SK-N-SH treated with all-trans-retinoic acid at 6 μM for 48 hours (cell line): Measurements from ENCODE around the gene PPP6C.

Experiments
- ATAC-seq: fragments of 200-7000 bp; cut with Tn5 transposase; 3 replicates; pipeline ENCODE4 v1.9.1; 2020; ENCODE audit warnings: mild to moderate bottlenecking, moderate library complexity
- ARNTL ChIP-seq: fragments of 450-650 bp; formaldehyde crosslinking; IDR thresholded peaks from 2 replicates; pipeline ENCODE4 v1.5.0; 2020; ENCODE audit warnings: low read depth, mild to moderate bottlenecking, moderate library complexity, borderline replicate concordance
- BACH2 ChIP-seq: fragments of 250-450 bp; sonication (Bioruptor Pico); IDR thresholded peaks from 2 replicates; pipeline ENCODE4 v1.9.0; 2021; ENCODE audit warnings: mild to moderate bottlenecking, borderline replicate concordance
- CREB5 ChIP-seq: fragments of 250-450 bp; sonication (Bioruptor Pico); IDR thresholded peaks from 2 replicates; pipeline ENCODE4 v1.5.1; 2020; ENCODE audit warnings: low read depth, mild to moderate bottlenecking, moderate library complexity
- CSDC2 ChIP-seq: fragments of 250-450 bp; sonication (Bioruptor Pico); IDR thresholded peaks from 2 replicates; pipeline ENCODE4 v1.5.0; 2020; ENCODE audit warnings: mild to moderate bottlenecking, moderate library complexity
- ISL1 ChIP-seq: fragments of 250-450 bp; sonication (Bioruptor Pico); IDR thresholded peaks from 2 replicates; pipeline ENCODE4 v2.1.2; 2022; ENCODE audit warnings: mild to moderate bottlenecking, moderate library complexity
- OSR1 ChIP-seq: fragments of 250-450 bp; sonication (Bioruptor Pico); IDR thresholded peaks from 2 replicates; pipeline ENCODE4 v1.8.0; 2022; ENCODE audit warnings: moderate library complexity, mild to moderate bottlenecking, inconsistent platforms
- PATZ1 ChIP-seq: fragments of 250-450 bp; sonication (Bioruptor Pico); IDR thresholded peaks from 2 replicates; pipeline ENCODE4 v1.8.0; 2020; ENCODE audit warnings: mild to moderate bottlenecking, moderate library complexity, borderline replicate concordance
- POU6F1 ChIP-seq: fragments of 250-450 bp; sonication (Bioruptor Pico); IDR thresholded peaks from 2 replicates; pipeline ENCODE4 v1.8.0; 2021; ENCODE audit warnings: low read depth, mild to moderate bottlenecking, moderate library complexity, borderline replicate concordance
- SNAI2 ChIP-seq: fragments of 250-450 bp; sonication (Bioruptor Pico); IDR thresholded peaks from 2 replicates; pipeline ENCODE4 v1.5.0; 2020; ENCODE audit warnings: mild to moderate bottlenecking, moderate library complexity
- TCF4 ChIP-seq: fragments of 250-450 bp; sonication (Bioruptor Pico); IDR thresholded peaks from 2 replicates; pipeline ENCODE4 v1.8.0; 2021; ENCODE audit warnings: mild to moderate bottlenecking, moderate library complexity, borderline replicate concordance
- TOX ChIP-seq: fragments of 250-450 bp; sonication (Bioruptor Pico); IDR thresholded peaks from 2 replicates; pipeline ENCODE4 v1.8.0; 2021; ENCODE audit warnings: mild to moderate bottlenecking, moderate library complexity, borderline replicate concordance
- ZC3H10 ChIP-seq: fragments of 250-450 bp; sonication (Bioruptor Pico); IDR thresholded peaks from 2 replicates; pipeline ENCODE4 v1.5.1; 2021; ENCODE audit warnings: mild to moderate bottlenecking, moderate library complexity
- ZFP3 ChIP-seq: fragments of 250-450 bp; sonication (Bioruptor Pico); IDR thresholded peaks from 2 replicates; pipeline ENCODE4 v1.5.0; 2020; ENCODE audit warnings: mild to moderate bottlenecking, moderate library complexity
- ZFP30 ChIP-seq: fragments of 450-650 bp; formaldehyde crosslinking; IDR thresholded peaks from 2 replicates; pipeline ENCODE4 v1.5.0; 2022; ENCODE audit warnings: mild to moderate bottlenecking, moderate library complexity
- ZNF565 ChIP-seq: fragments of 450-650 bp; formaldehyde crosslinking; conservative IDR thresholded peaks from 2 replicates; pipeline ENCODE4 v1.5.0; 2020; ENCODE audit warnings: low read depth, mild to moderate bottlenecking, moderate library complexity
- ZNF70 ChIP-seq: fragments of 450-650 bp; formaldehyde crosslinking; IDR thresholded peaks from 2 replicates; pipeline ENCODE4 v1.5.0; 2020; ENCODE audit warnings: mild to moderate bottlenecking, moderate library complexity
- ZNF8 ChIP-seq: fragments of 450-650 bp; formaldehyde crosslinking; IDR thresholded peaks from 2 replicates; pipeline ENCODE4 v1.5.0; 2020; ENCODE audit warnings: mild to moderate bottlenecking, moderate library complexity
- TF ChIP-seq, protein P1 (sequence below): fragments of 250-450 bp; sonication (Bioruptor Pico); IDR thresholded peaks from 2 replicates; pipeline ENCODE4 v1.5.0; 2020; ENCODE audit warnings: mild to moderate bottlenecking, moderate library complexity
- TF ChIP-seq, protein P2 (sequence below): fragments of 250-450 bp; sonication (Bioruptor Pico); IDR thresholded peaks from 2 replicates; pipeline ENCODE4 v1.5.1; 2021; ENCODE audit warnings: mild to moderate bottlenecking, moderate library complexity

PPP6C gene

DNA sequence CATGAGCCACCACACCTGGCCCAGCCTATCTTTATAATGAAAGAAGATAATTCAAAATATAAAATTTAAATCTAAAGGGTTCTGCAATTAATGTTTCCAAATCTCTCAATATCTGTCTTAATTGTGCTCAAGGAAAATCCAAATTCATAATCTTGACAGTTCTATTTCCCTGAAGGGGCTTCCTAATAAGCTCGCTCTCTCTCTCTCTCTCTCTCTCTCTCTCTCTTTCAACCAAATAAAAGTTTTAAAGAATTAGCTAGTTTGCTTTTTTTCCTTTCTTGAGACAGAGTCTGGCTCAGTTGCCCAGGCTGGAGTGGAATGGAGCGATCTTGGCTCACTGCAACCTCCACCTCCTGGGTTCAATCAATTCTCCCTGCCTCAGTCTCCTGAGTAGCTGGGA, 33.1 kb downstream of the PPP6C start:
- TF ChIP-seq ZFP30: no peak
- no peak for TF ChIP-seq CSDC2
- TF ChIP-seq, protein P1, sequence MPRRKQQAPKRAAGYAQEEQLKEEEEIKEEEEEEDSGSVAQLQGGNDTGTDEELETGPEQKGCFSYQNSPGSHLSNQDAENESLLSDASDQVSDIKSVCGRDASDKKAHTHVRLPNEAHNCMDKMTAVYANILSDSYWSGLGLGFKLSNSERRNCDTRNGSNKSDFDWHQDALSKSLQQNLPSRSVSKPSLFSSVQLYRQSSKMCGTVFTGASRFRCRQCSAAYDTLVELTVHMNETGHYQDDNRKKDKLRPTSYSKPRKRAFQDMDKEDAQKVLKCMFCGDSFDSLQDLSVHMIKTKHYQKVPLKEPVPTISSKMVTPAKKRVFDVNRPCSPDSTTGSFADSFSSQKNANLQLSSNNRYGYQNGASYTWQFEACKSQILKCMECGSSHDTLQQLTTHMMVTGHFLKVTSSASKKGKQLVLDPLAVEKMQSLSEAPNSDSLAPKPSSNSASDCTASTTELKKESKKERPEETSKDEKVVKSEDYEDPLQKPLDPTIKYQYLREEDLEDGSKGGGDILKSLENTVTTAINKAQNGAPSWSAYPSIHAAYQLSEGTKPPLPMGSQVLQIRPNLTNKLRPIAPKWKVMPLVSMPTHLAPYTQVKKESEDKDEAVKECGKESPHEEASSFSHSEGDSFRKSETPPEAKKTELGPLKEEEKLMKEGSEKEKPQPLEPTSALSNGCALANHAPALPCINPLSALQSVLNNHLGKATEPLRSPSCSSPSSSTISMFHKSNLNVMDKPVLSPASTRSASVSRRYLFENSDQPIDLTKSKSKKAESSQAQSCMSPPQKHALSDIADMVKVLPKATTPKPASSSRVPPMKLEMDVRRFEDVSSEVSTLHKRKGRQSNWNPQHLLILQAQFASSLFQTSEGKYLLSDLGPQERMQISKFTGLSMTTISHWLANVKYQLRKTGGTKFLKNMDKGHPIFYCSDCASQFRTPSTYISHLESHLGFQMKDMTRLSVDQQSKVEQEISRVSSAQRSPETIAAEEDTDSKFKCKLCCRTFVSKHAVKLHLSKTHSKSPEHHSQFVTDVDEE: no peak
- no peak for TF ChIP-seq BACH2 (CRISPR knock-in tag)
- TF ChIP-seq ZNF70 (CRISPR knock-in tag): no peak
- TF ChIP-seq, protein P2, sequence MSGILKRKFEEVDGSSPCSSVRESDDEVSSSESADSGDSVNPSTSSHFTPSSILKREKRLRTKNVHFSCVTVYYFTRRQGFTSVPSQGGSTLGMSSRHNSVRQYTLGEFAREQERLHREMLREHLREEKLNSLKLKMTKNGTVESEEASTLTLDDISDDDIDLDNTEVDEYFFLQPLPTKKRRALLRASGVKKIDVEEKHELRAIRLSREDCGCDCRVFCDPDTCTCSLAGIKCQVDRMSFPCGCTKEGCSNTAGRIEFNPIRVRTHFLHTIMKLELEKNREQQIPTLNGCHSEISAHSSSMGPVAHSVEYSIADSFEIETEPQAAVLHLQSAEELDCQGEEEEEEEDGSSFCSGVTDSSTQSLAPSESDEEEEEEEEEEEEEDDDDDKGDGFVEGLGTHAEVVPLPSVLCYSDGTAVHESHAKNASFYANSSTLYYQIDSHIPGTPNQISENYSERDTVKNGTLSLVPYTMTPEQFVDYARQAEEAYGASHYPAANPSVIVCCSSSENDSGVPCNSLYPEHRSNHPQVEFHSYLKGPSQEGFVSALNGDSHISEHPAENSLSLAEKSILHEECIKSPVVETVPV (CRISPR knock-in tag): no peak
- no peak for TF ChIP-seq OSR1 (CRISPR knock-in tag)
- TF ChIP-seq POU6F1 (CRISPR knock-in tag): no peak
- no peak for TF ChIP-seq SNAI2 (CRISPR knock-in tag)
- TF ChIP-seq TCF4 (CRISPR knock-in tag): no peak
- TF ChIP-seq ZFP3 (CRISPR knock-in tag): no peak
- no peak for TF ChIP-seq ARNTL (CRISPR knock-in tag)
- no peak for TF ChIP-seq ISL1 (CRISPR knock-in tag)
- ATAC-seq: no peak

DNA sequence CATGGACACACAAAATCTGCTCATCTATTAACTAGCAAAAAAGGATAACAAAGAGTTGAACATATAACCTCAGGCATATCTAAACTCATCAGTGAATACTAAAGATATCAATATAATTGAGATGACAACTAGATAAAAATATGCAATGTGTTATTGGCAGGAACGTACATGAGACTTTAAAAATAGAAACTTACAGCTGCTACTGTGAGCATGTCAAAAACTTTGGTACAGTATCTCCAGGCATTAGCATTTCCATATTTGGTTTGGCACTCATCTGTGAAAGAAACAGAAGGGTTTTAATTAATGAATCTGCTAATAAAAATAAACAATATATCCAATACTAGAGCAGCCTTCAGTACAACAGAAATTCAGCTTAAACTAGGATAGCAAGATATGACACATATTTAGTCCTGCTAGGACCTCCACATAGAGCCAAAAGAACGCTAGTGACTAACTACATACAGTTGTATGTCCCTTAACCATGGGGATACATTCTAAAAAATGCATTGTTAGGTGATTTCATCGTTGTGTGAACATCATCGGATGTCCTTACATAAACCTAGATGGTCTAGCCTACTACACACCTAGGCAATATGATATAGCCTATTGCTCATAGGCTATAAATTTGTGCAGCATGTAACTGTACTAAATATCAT, 35.8 kb downstream of the PPP6C start:
- TF ChIP-seq PATZ1 (CRISPR knock-in tag): no peak
- no peak for TF ChIP-seq ARNTL (CRISPR knock-in tag)
- TF ChIP-seq, protein P2 (CRISPR knock-in tag): no peak
- TF ChIP-seq CSDC2: no peak
- TF ChIP-seq TCF4 (CRISPR knock-in tag): no peak
- no peak for TF ChIP-seq SNAI2 (CRISPR knock-in tag)
- TF ChIP-seq BACH2 (CRISPR knock-in tag): no peak
- no peak for TF ChIP-seq TOX (CRISPR knock-in tag)
- no peak for TF ChIP-seq CREB5 (CRISPR knock-in tag)
- TF ChIP-seq, protein P1: no peak
- TF ChIP-seq POU6F1 (CRISPR knock-in tag): no peak
- no peak for TF ChIP-seq ZC3H10 (CRISPR knock-in tag)
- no peak for TF ChIP-seq ZNF8 (CRISPR knock-in tag)
- TF ChIP-seq ZNF565 (CRISPR knock-in tag): no peak
- no peak for TF ChIP-seq ZFP30
- TF ChIP-seq ZFP3 (CRISPR knock-in tag): no peak
- ATAC-seq: no peak
